SK-N-SH (cell line): ENCODE measurements around the gene PTK6. TPM values are rescaled to one million over a fixed set of nuclear protein-coding genes. Genes with fewer than 3 reads are reported as not detected.

ENCODE experiments used
- CTCF ChIA-PET: fragments of 300-600, 350-600 bp; formaldehyde crosslinking; extraction: SDS; loops from one replicate; lab custom pipeline; 2021; lab: Yijun Ruan, JAX
- POLR2A ChIA-PET: fragments of 350-600 bp; sonication (Branson Sonifier 250); formaldehyde crosslinking; extraction: SDS; loops from one replicate; lab custom pipeline; 2020; ENCODE audit warnings: antibody characterized with exemption, inconsistent platforms; lab: Yijun Ruan, JAX
- DNase-seq: peaks from one replicate; pipeline ENCODE4 v3.0.0; 2012
- H2AFZ ChIP-seq: fragments of 200-600 bp; sonication (generic); 2 replicates; pipeline ENCODE4 v1.8.1; 2016; ENCODE audit warnings: antibody characterized with exemption, mild to moderate bottlenecking, low read depth
- H3F3A ChIP-seq: fragments of 200-600 bp; sonication (generic); replicated peaks from 2 replicates; pipeline ENCODE3; 2016; ENCODE audit warnings: antibody characterized with exemption, mild to moderate bottlenecking; ENCODE audit not compliant: insufficient read depth
- H3K27ac ChIP-seq, 2 experiments: fragments of 200-500 bp in 1 of 2; fragments of 200-600 bp in 1 of 2; sonication (Bioruptor generic) in 1 of 2; sonication (generic), shearing (Covaris generic) in 1 of 2; 2 replicates each; pipeline versions ENCODE4 v1.5.1 to v1.6.1; 2014 to 2016; ENCODE audit warnings: low read depth in 2 of 2, inconsistent platforms in 1 of 2, low read length in 1 of 2, mild to moderate bottlenecking in 1 of 2, mixed read lengths in 1 of 2
- H3K27me3 ChIP-seq: fragments of 200-600 bp; sonication (generic), shearing (Covaris generic); 2 replicates; pipeline ENCODE4 v1.6.1; 2016; ENCODE audit warnings: mixed run types; ENCODE audit not compliant: insufficient read depth
- H3K36me3 ChIP-seq, 2 experiments: fragments of 200-500 bp in 1 of 2; fragments of 200-600 bp in 1 of 2; sonication (Bioruptor generic) in 1 of 2; sonication (generic) in 1 of 2; replicated peaks in 1 of 2; 2 replicates each; pipeline versions ENCODE3 to v1.5.1; 2014 to 2016; ENCODE audit warnings: low read length in 1 of 2, mild to moderate bottlenecking in 1 of 2; ENCODE audit not compliant: insufficient read depth in 2 of 2, control insufficient read depth in 1 of 2
- H3K4me1 ChIP-seq, 2 experiments: fragments of 200-500 bp in 1 of 2; fragments of 200-600 bp in 1 of 2; sonication (Bioruptor generic) in 1 of 2; sonication (generic), shearing (Covaris generic) in 1 of 2; 2 replicates each; pipeline versions ENCODE4 v1.5.1 to v1.6.1; 2014 to 2016; ENCODE audit warnings: low read depth in 1 of 2, low read length in 1 of 2, mixed run types in 1 of 2; ENCODE audit not compliant: insufficient read depth in 2 of 2, control insufficient read depth in 1 of 2
- H3K4me2 ChIP-seq: fragments of 200-600 bp; sonication (generic), shearing (Covaris generic); 2 replicates; pipeline ENCODE4 v1.6.1; 2017; ENCODE audit warnings: mixed run types
- H3K4me3 ChIP-seq, 2 experiments: fragments of 200-500 bp in 1 of 2; fragments of 200-600 bp in 1 of 2; sonication (Bioruptor generic) in 1 of 2; sonication (generic), shearing (Covaris generic) in 1 of 2; 2 replicates each; pipeline versions ENCODE4 v1.5.1 to v1.8.1; 2014 to 2016; ENCODE audit warnings: low read depth in 2 of 2, inconsistent platforms in 1 of 2, low read length in 1 of 2, mild to moderate bottlenecking in 1 of 2, mixed read lengths in 1 of 2, moderate library complexity in 1 of 2
- H3K79me2 ChIP-seq: fragments of 200-600 bp; sonication (generic); 2 replicates; pipeline ENCODE4 v1.8.1; 2017; ENCODE audit warnings: mild to moderate bottlenecking; ENCODE audit not compliant: insufficient read depth
- H3K9ac ChIP-seq: fragments of 200-600 bp; sonication (generic); 2 replicates; pipeline ENCODE4 v1.6.1; 2017; ENCODE audit warnings: mixed run types
- H3K9me2 ChIP-seq: fragments of 200-600 bp; sonication (generic); 2 replicates; pipeline ENCODE4 v1.6.1; 2017; ENCODE audit warnings: mixed run types
- H3K9me3 ChIP-seq: fragments of 200-600 bp; sonication (generic); 2 replicates; pipeline ENCODE4 v1.6.1; 2017; ENCODE audit warnings: mixed run types, mild to moderate bottlenecking, moderate library complexity
- H4K20me1 ChIP-seq: fragments of 200-600 bp; sonication (generic); 2 replicates; pipeline ENCODE4 v1.6.1; 2017; ENCODE audit warnings: mild to moderate bottlenecking, mixed run types; ENCODE audit not compliant: insufficient read depth
- EP300 ChIP-seq, 2 experiments: IDR thresholded peaks; 2 replicates each; pipeline versions ENCODE4 v1.4.0 to v1.6.1; 2012; ENCODE audit warnings: borderline replicate concordance in 1 of 2, low read depth in 1 of 2, low read length in 1 of 2
- EZH2phosphoT487 ChIP-seq: fragments of 200-600 bp; sonication (generic); IDR thresholded peaks from 2 replicates; pipeline ENCODE4 v1.6.1; 2017; ENCODE audit warnings: low read depth, mixed run types, mild to moderate bottlenecking, antibody characterized with exemption, moderate library complexity, borderline replicate concordance
- GABPA ChIP-seq: IDR thresholded peaks from 2 replicates; pipeline ENCODE4 v1.4.0; 2012; ENCODE audit warnings: low read depth, mild to moderate bottlenecking
- NRF1 ChIP-seq: IDR thresholded peaks from 2 replicates; pipeline ENCODE4 v1.6.1; 2012; ENCODE audit warnings: low read depth, mild to moderate bottlenecking, low read length
- RCOR1 ChIP-seq: fragments of 150-350 bp; IDR thresholded peaks from 2 replicates; pipeline ENCODE4 v1.6.1; 2017; ENCODE audit warnings: antibody characterized with exemption, low read length
- SMC3 ChIP-seq: IDR thresholded peaks from 2 replicates; pipeline ENCODE4 v1.6.1; 2012; ENCODE audit warnings: low read depth, low read length, improper control_type of control experiment
- TAF1 ChIP-seq: IDR thresholded peaks from 2 replicates; pipeline ENCODE4 v1.6.1; 2012; ENCODE audit warnings: low read depth, mild to moderate bottlenecking, low read length, moderate library complexity, borderline replicate concordance
- TCF12 ChIP-seq: IDR thresholded peaks from 2 replicates; pipeline ENCODE4 v1.4.0; 2012
- WGBS: methylation state at CpG from one replicate; pipeline ENCODE4 v1.1.6; 2017; ENCODE audit warnings: low lambda C conversion rate; 5-methylcytosine and 5-hydroxymethylcytosine counted together
- polyA plus RNA-seq, 3 experiments: library from polyadenylated mRNA; depleted of rRNA; stranded (reverse); fragments of >200 nt; gene quantifications; 2 replicates each; pipeline ENCODE4 v1.2.3, GENCODE V29; 2012
- TF ChIP-seq, protein P1 (sequence below): fragments of 150-350 bp; IDR thresholded peaks from 2 replicates; pipeline ENCODE4 v1.6.1; 2016; ENCODE audit warnings: mild to moderate bottlenecking, low read depth, low read length

PTK6 gene
- polyA plus RNA-seq, 1 of the 3 experiments (the other 2 are of a cell fraction): 0.07 TPM

DNA sequence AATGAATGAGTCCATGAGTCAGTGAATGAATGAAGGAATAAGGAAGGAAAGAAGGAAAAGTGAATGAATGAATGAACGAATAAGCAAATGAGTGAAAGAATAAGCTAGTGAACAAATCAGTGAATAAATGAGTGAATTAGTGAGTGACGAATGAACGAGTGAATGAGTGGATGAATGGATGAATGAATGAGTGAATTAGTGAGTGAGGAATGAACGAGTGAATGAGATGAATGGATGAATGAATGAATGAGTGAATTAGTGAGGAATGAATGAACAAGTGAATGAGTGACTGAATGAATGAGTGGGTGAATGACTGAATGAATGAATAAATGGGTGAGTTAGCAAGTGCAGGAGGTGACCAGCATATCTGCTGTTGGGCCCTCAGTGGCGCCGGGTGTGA is 6.6 kb upstream of the PTK6 start:
- no peaks in the 10 kb centered on the region for H4K20me1 ChIP-seq
- H3K36me3 ChIP-seq: no peaks in the 10 kb centered on the region
- H3K27ac ChIP-seq: no peak overlapping the region
- CTCF ChIA-PET: interaction anchor here (0.9 to 1.5 kb wide), 4 partner anchors 23 to 430 kb away, joined by 3 to 6 read pairs (median 3); partner anchors contain the start of gene PPDPF
- H3K4me2 ChIP-seq: no peak overlapping the region
- H3K9me2 ChIP-seq: no peaks in the 10 kb centered on the region
- H3F3A ChIP-seq: no peaks in the 10 kb centered on the region
- no peaks in the 10 kb centered on the region for H3K9me3 ChIP-seq
- H3K4me3 ChIP-seq: no peak overlapping the region
- no peaks in the 10 kb centered on the region for H3K79me2 ChIP-seq
- TF ChIP-seq NRF1: no peak
- no peak overlapping the region for H3K9ac ChIP-seq
- WGBS: 72% methylated on average over 6 of the region's 6 CpGs
- POLR2A ChIA-PET: no interaction called here
- no peak for DNase-seq
- no peak overlapping the region for H2AFZ ChIP-seq
- no peaks in the 10 kb centered on the region for H3K27me3 ChIP-seq
- peaks cover 0 to 11% of the 10 kb centered on the region in 2 experiments; a peak in 1 of 4 replicates for H3K4me1 ChIP-seq

DNA sequence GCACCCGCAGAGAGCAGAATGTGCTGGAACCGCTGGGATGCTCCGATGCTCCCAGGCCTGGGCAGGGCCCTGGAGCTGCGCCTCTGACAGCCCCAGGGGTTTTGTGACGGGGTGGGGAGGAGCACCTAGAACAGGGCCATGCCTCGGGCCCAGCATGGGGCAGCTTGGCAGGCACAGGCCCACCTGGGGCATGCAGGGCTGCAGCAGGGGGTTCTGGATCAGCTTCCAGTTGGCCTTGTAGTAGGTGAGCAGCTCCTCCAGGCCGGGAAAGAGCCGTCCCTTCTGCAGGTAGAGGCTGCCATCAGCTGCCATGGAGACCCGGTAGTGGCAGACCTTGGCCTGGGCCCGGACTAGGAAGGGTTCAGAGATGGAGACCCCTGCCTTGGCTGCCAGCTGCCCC is 6.0 kb upstream of the PTK6 start:
- POLR2A ChIA-PET: no interaction called here
- DNase-seq: no peak
- H3K9ac ChIP-seq: no peak overlapping the region
- H3K9me2 ChIP-seq: no peaks in the 10 kb centered on the region
- H3K4me3 ChIP-seq: no peak overlapping the region
- no peak overlapping the region for H2AFZ ChIP-seq
- no peak overlapping the region for H3K4me2 ChIP-seq
- CTCF ChIA-PET: interaction anchor here (1.0 to 1.9 kb wide), 4 partner anchors 13 to 431 kb away, joined by 3 to 7 read pairs (median 4); partner anchors contain the start of gene PPDPF
- no peaks in the 10 kb centered on the region for H3F3A ChIP-seq
- H3K27ac ChIP-seq: no peak overlapping the region
- H3K4me1 ChIP-seq: peaks cover 0 to 11% of the 10 kb centered on the region in 2 experiments; a peak in 1 of 4 replicates
- no peak for TF ChIP-seq EP300 (IDR thresholded peaks at IDR 0.05; ENCODE audit: borderline replicate concordance in 1 of 2, low read depth in 1 of 2, low read length in 1 of 2)
- TF ChIP-seq, protein P1, sequence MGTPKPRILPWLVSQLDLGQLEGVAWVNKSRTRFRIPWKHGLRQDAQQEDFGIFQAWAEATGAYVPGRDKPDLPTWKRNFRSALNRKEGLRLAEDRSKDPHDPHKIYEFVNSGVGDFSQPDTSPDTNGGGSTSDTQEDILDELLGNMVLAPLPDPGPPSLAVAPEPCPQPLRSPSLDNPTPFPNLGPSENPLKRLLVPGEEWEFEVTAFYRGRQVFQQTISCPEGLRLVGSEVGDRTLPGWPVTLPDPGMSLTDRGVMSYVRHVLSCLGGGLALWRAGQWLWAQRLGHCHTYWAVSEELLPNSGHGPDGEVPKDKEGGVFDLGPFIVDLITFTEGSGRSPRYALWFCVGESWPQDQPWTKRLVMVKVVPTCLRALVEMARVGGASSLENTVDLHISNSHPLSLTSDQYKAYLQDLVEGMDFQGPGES: no peak
- TF ChIP-seq GABPA: no peak
- no peak for TF ChIP-seq RCOR1
- no peak for TF ChIP-seq TCF12
- no peaks in the 10 kb centered on the region for H3K79me2 ChIP-seq
- no peaks in the 10 kb centered on the region for H3K9me3 ChIP-seq
- no peaks in the 10 kb centered on the region for H3K36me3 ChIP-seq
- H4K20me1 ChIP-seq: no peaks in the 10 kb centered on the region
- no peaks in the 10 kb centered on the region for H3K27me3 ChIP-seq
- WGBS: 85% methylated on average over 4 of the region's 10 CpGs

DNA sequence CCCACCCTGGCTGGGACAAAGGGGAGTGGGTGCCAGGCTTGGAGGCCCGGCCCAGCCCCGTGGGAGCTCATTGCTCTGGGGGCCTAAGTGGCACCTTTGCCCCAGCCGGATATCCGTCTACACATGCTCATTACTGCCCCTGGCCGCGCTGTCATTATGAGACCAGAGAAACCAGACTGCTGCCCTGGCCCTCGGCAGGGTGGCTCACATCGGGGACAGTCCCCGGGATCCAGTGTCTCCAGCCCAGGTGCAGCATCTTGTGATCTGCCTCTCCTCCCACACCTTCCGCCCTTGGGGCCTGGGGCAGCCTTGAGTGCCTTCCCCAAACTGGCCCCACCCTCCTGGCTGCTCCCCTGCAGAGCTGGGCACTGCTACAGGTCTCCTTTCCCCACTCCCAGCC is 5.5 kb upstream of the PTK6 start:
- no peaks in the 10 kb centered on the region for H3K9me3 ChIP-seq
- WGBS: 86% methylated on average over 3 of the region's 10 CpGs
- no peaks in the 10 kb centered on the region for H3K79me2 ChIP-seq
- TF ChIP-seq SMC3 (no peak), EZH2phosphoT487 (no peak), NRF1 (no peak), TAF1 (no peak)
- no peak overlapping the region for H3K9ac ChIP-seq
- no peak overlapping the region for H3K4me3 ChIP-seq
- H2AFZ ChIP-seq: no peak overlapping the region
- H4K20me1 ChIP-seq: no peaks in the 10 kb centered on the region
- CTCF ChIA-PET: interaction anchor here (1.0 to 1.9 kb wide), 6 partner anchors 13 to 431 kb away, joined by 3 to 7 read pairs (median 4); partner anchors contain the start of gene PPDPF
- no peaks in the 10 kb centered on the region for H3K36me3 ChIP-seq
- DNase-seq: no peak
- POLR2A ChIA-PET: no interaction called here
- no peaks in the 10 kb centered on the region for H3K9me2 ChIP-seq
- H3K27ac ChIP-seq: no peak overlapping the region
- H3F3A ChIP-seq: no peaks in the 10 kb centered on the region
- no peak overlapping the region for H3K4me2 ChIP-seq
- peaks cover 0 to 14% of the 10 kb centered on the region in 2 experiments; a peak in 1 of 4 replicates for H3K4me1 ChIP-seq
- no peaks in the 10 kb centered on the region for H3K27me3 ChIP-seq
